B cell (primary cell): ENCODE data around the gene MTFR2. TPM values are rescaled to one million over a fixed set of nuclear protein-coding genes. Genes with fewer than 3 reads are reported as not detected.

Experiments
- ATAC-seq: fragments of 200-7000 bp; cut with Tn5 transposase; one replicate; pipeline ENCODE4 v1.10.0; 2021; ENCODE audit warnings: low read depth, mild to moderate bottlenecking, moderate number of reproducible peaks, moderate library complexity
- CTCF ChIA-PET: fragments of 350-600 bp; sonication (Branson Sonifier 250); formaldehyde crosslinking; loops from one replicate; lab custom pipeline; 2021; ENCODE audit warnings: antibody characterized with exemption, inconsistent platforms; lab: Charles Lee
- POLR2A ChIA-PET: fragments of 350-600 bp; sonication (Branson Sonifier 250); formaldehyde crosslinking; loops from one replicate; lab custom pipeline; 2021; ENCODE audit warnings: antibody characterized with exemption; lab: Charles Lee
- DNase-seq: peaks from one replicate; pipeline ENCODE4 v3.0.0; 2013
- H2AFZ ChIP-seq: 2 replicates; pipeline ENCODE4 v1.6.1; 2012; ENCODE audit warnings: mild to moderate bottlenecking, low read depth, low read length; ENCODE audit not compliant: insufficient read depth, poor library complexity, severe bottlenecking
- H3K27ac ChIP-seq, 2 donors: 1 replicate in 1 of 2; 2 replicates in 1 of 2; pipeline ENCODE4 v1.5.1; 2012 to 2013; ENCODE audit warnings: low read length in 2 of 2, mild to moderate bottlenecking in 2 of 2, moderate library complexity in 1 of 2
- H3K27me3 ChIP-seq, 4 experiments: fragments of 200-600 bp in 1 of 4; sonication (generic) in 1 of 4; replicated peaks in 1 of 4; 1 replicate in 2 of 4; 2 replicates in 2 of 4; pipeline versions ENCODE4 v1.6.1 to v1.7.0; 2013 to 2016; ENCODE audit warnings: low read length in 3 of 4, mild to moderate bottlenecking in 2 of 4, mixed read lengths in 1 of 4, moderate library complexity in 1 of 4; ENCODE audit not compliant: insufficient read depth in 4 of 4, control insufficient read depth in 3 of 4; ENCODE audit errors: control extremely low read depth in 1 of 4
- H3K36me3 ChIP-seq, 2 experiments: replicated peaks in 1 of 2; 1 replicate in 1 of 2; 2 replicates in 1 of 2; pipeline versions ENCODE4 v1.6.1 to v1.7.1; 2013; ENCODE audit warnings: low read length in 1 of 2; ENCODE audit not compliant: insufficient read depth in 2 of 2, control insufficient read depth in 1 of 2; ENCODE audit errors: control extremely low read depth in 1 of 2, extremely low read depth in 1 of 2
- H3K4me1 ChIP-seq, 2 donors: fragments of 200-600 bp in 1 of 2; sonication (generic) in 1 of 2; 1 replicate in 1 of 2; 2 replicates in 1 of 2; pipeline versions ENCODE4 v1.5.1 to v1.6.1; 2013 to 2017; ENCODE audit warnings: low read length in 2 of 2; ENCODE audit not compliant: control insufficient read depth in 2 of 2, insufficient read depth in 2 of 2
- H3K4me2 ChIP-seq: replicated peaks from 2 replicates; pipeline ENCODE3; 2012; ENCODE audit warnings: mild to moderate bottlenecking, low read depth, low read length; ENCODE audit not compliant: poor library complexity, severe bottlenecking
- H3K4me3 ChIP-seq, 5 experiments: fragments of 200-600 bp in 1 of 5; sonication (generic) in 1 of 5; 1 replicate in 3 of 5; 2 replicates in 2 of 5; pipeline versions ENCODE4 v1.5.1 to v1.7.0; 2011 to 2016; ENCODE audit warnings: low read length in 4 of 5, mild to moderate bottlenecking in 4 of 5, low read depth in 2 of 5, control low read depth in 1 of 5, moderate library complexity in 1 of 5; ENCODE audit not compliant: insufficient read depth in 1 of 5; ENCODE audit errors: control extremely low read depth in 1 of 5, extremely low read depth in 1 of 5
- H3K79me2 ChIP-seq: fragments of 200-600 bp; sonication (generic); one replicate; pipeline ENCODE4 v1.6.0; 2016; ENCODE audit warnings: low read length; ENCODE audit not compliant: control insufficient read depth, insufficient read depth
- H3K9ac ChIP-seq: fragments of 200-600 bp; sonication (generic); 2 replicates; pipeline ENCODE4 v1.6.1; 2017; ENCODE audit warnings: mild to moderate bottlenecking, low read length, moderate library complexity
- H3K9me3 ChIP-seq, 3 donors: one replicate each; pipeline versions ENCODE4 v1.6.1 to v1.7.1; 2013; ENCODE audit warnings: low read length in 2 of 3; ENCODE audit not compliant: control insufficient read depth in 2 of 3, insufficient read depth in 1 of 3; ENCODE audit errors: control extremely low read depth in 1 of 3
- H4K20me1 ChIP-seq: 2 replicates; pipeline ENCODE4 v1.6.0; 2012; ENCODE audit warnings: mild to moderate bottlenecking, low read length; ENCODE audit not compliant: insufficient read depth, control insufficient read depth, poor library complexity, severe bottlenecking
- H3K27ac Mint-ChIP-seq: one replicate; pipeline ENCODE4 v1.8.0; 2021; ENCODE audit warnings: mixed read lengths
- H3K27me3 Mint-ChIP-seq: one replicate; pipeline ENCODE4 v1.8.0; 2021; ENCODE audit warnings: mixed read lengths
- H3K4me1 Mint-ChIP-seq: one replicate; pipeline ENCODE4 v1.8.0; 2021; ENCODE audit warnings: mixed read lengths
- H3K4me3 Mint-ChIP-seq: one replicate; pipeline ENCODE4 v1.8.0; 2021; ENCODE audit warnings: mixed read lengths
- H3K9me3 Mint-ChIP-seq: one replicate; pipeline ENCODE4 v1.8.0; 2022; ENCODE audit warnings: mixed read lengths; ENCODE audit not compliant: insufficient read depth
- EZH2 ChIP-seq: IDR thresholded peaks from 2 replicates; pipeline ENCODE4 v1.6.1; 2012; ENCODE audit warnings: borderline replicate concordance, low read depth, mild to moderate bottlenecking, moderate library complexity, low read length; ENCODE audit not compliant: insufficient read depth, poor library complexity, severe bottlenecking
- WGBS: methylation state at CpG from one replicate; pipeline ENCODE4 v1.1.5; 2013; ENCODE audit warnings: missing lambda C conversion rate; ENCODE audit not compliant: insufficient coverage; 5-methylcytosine and 5-hydroxymethylcytosine counted together
- intact Hi-C: fragments of 100-400 bp; cut with micrococcal nuclease; formaldehyde crosslinking; loops from one replicate; pipeline ENCODE4 v1.10.0; 2022
- polyA plus RNA-seq: library from polyadenylated mRNA; depleted of rRNA; stranded (reverse); fragments of >200 nt; gene quantifications from 2 replicates; pipeline ENCODE4 v1.2.3, GENCODE V29; 2012
- total RNA-seq, 2 donors: library from RNA; stranded (reverse); fragments of 120-200 nt in 1 of 2; gene quantifications; 1 replicate in 1 of 2; 2 replicates in 1 of 2; pipeline versions ENCODE4 v1.2.3 to v1.2.4, GENCODE V29; 2013 to 2022
- TF ChIP-seq, protein P1 (sequence below): fragments of 200-600 bp; IDR thresholded peaks from one replicate; pipeline ENCODE4 v1.8.0; 2022; ENCODE audit warnings: antibody characterized with exemption, mild to moderate bottlenecking

Gene MTFR2
- total and polyA plus RNA-seq, 2 donors (not counting 1 experiment from before 2014, with no cell fraction given), result 2.0 to 3.9 TPM

DNA sequence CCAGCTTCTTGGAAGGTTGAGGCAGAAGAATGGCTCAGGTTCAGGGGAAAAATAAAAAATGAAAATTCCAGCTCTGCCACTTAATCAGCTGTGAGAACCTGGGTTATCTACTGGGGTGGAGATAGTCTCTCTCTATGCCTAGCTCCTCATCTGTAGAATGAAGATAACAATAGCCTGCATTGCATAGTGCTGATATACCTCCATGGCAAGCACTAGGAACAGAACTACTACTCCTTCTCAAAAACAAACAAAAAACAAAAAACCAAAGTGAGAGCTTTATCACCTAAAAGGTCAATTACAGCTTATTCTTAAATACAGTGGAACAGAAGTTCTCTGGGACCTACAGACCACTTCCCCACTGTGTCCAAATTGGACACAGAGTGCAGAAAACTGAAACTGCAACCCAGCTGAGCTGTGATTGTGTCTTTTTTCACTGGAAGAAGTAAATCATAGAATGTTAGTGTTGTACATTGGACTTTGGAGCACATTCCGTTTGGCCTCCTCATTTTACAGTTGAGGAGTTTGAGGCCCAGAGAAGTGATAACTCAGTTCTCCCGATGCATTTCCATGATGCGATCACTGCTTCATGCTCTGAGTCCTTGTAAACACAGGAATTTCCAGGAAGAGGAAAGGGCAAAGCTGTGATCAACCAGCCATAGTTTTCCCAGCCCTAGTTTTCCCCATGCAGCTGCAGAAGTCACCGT, 23.3 kb downstream of the MTFR2 start:
- ChIA-PET CTCF (interaction anchor here (0.7 to 4.1 kb wide), 43 partner anchors 9 to 784 kb away, joined by 3 to 62 read pairs (median 5); partner anchors contain the start of gene MTFR2), POLR2A (no interaction called here)
- H3K4me3 Mint-ChIP-seq, result peak overlapping the region; percentile 51
- peak overlapping the region; percentile 53 for H3K9ac ChIP-seq
- no peak for DNase-seq
- 95% methylated on average over 4 of the region's 4 CpGs for WGBS
- peaks cover 10 to 14% of the 10 kb centered on the region in 2 donors for H3K4me1 ChIP-seq
- H3K9me3 ChIP-seq, result no peaks in the 10 kb centered on the region
- H3K9me3 Mint-ChIP-seq, result no peaks in the 10 kb centered on the region
- TF ChIP-seq EZH2, result no peak
- TF ChIP-seq, protein P1, sequence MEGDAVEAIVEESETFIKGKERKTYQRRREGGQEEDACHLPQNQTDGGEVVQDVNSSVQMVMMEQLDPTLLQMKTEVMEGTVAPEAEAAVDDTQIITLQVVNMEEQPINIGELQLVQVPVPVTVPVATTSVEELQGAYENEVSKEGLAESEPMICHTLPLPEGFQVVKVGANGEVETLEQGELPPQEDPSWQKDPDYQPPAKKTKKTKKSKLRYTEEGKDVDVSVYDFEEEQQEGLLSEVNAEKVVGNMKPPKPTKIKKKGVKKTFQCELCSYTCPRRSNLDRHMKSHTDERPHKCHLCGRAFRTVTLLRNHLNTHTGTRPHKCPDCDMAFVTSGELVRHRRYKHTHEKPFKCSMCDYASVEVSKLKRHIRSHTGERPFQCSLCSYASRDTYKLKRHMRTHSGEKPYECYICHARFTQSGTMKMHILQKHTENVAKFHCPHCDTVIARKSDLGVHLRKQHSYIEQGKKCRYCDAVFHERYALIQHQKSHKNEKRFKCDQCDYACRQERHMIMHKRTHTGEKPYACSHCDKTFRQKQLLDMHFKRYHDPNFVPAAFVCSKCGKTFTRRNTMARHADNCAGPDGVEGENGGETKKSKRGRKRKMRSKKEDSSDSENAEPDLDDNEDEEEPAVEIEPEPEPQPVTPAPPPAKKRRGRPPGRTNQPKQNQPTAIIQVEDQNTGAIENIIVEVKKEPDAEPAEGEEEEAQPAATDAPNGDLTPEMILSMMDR, result no peak
- peak overlapping the region; percentile 75 for H2AFZ ChIP-seq
- H3K27ac ChIP-seq, result no peak overlapping the region
- intact Hi-C loops, result loop anchor here (1.0 kb wide), 5 partner anchors 318 to 776 kb away; no protein-coding TSS in a partner anchor
- no peak overlapping the region for H3K27ac Mint-ChIP-seq
- no peaks in the 10 kb centered on the region for H3K27me3 ChIP-seq
- H3K79me2 ChIP-seq, result no peaks in the 10 kb centered on the region
- H3K4me2 ChIP-seq, result peak overlapping the region; percentile 74
- H3K4me1 Mint-ChIP-seq, result peaks cover 12% of the 10 kb centered on the region
- H3K36me3 ChIP-seq, result no peaks in the 10 kb centered on the region
- H4K20me1 ChIP-seq, result no peaks in the 10 kb centered on the region
- H3K27me3 Mint-ChIP-seq, result peaks cover 3% of the 10 kb centered on the region
- H3K4me3 ChIP-seq, result peak overlapping the region in 3 of 5 experiments; percentile 25 to 49 (median 38)
- no peak for ATAC-seq

DNA sequence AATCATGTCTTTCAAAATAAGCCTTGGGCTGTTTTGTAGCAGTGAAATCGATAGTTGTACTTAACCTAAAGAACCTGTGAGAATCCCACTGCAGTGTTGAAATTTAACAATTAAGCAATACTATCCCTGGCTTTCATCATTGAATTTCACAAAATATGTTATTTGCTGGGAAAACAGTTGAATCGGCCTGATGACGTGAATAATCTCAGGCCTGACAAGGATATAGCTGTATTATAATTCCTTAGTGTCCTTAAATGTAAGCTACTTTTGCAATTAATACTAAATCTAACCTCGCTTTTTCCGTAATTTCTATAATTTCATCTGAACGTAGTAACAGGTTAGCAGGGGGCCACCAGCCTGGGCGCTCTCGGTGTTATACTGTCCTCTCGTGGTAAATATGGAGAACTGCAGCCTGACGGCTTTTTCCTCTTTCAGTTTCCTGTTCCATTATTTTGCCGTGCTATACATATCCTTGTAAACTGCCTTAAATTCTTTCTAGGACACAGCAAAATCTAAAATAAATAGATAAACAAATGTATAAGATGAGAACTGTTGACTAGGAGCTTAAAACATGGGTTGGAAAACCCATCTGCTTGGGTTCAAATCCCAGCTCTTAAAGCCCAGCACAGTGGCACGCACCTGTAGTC, 24.0 kb downstream of the MTFR2 start:
- DNase-seq (peak; percentile 79), ATAC-seq (peak; percentile 97)
- ChIA-PET CTCF (interaction anchor here (0.7 to 4.1 kb wide), 44 partner anchors 10 to 783 kb away, joined by 3 to 62 read pairs (median 5); partner anchors contain the start of gene MTFR2), POLR2A (no interaction called here)
- H3K4me3 ChIP-seq, result peak overlapping the region in 3 of 5 experiments; percentile 25 to 49 (median 38)
- H3K27me3 ChIP-seq, result no peaks in the 10 kb centered on the region
- no peaks in the 10 kb centered on the region for H3K9me3 ChIP-seq
- no peak overlapping the region for H3K27ac ChIP-seq
- no peaks in the 10 kb centered on the region for H3K36me3 ChIP-seq
- peak overlapping the region; percentile 75 for H2AFZ ChIP-seq
- H3K4me2 ChIP-seq, result peak overlapping the region; percentile 74
- peak overlapping the region; percentile 53 for H3K9ac ChIP-seq
- Mint-ChIP-seq H3K27me3 (peaks cover 3% of the 10 kb centered on the region), H3K4me3 (peak overlapping the region; percentile 51), H3K9me3 (no peaks in the 10 kb centered on the region), H3K27ac (no peak overlapping the region), H3K4me1 (peaks cover 12% of the 10 kb centered on the region)
- no peaks in the 10 kb centered on the region for H3K79me2 ChIP-seq
- H3K4me1 ChIP-seq, result peaks cover 10 to 14% of the 10 kb centered on the region in 2 donors
- H4K20me1 ChIP-seq, result no peaks in the 10 kb centered on the region
- TF ChIP-seq, protein P1, result peak; percentile 100
- no peak for TF ChIP-seq EZH2
- intact Hi-C loops, result loop anchor here (1.0 kb wide), 5 partner anchors 317 to 775 kb away; no protein-coding TSS in a partner anchor
- 0% methylated on average over 4 of the region's 12 CpGs for WGBS
